HG02885 (cell line): ENCODE results near the gene PXDN.
"Not testable (repeated sequence)": the region's sequence is repeated elsewhere in the genome, so short reads cannot be mapped to it uniquely, and the experiment has no call there.

Source experiments
- ATAC-seq: cut with Tn5 transposase; IDR thresholded peaks from one replicate; pipeline ENCODE4 v1.9.1; 2021; ENCODE audit warnings: mild to moderate bottlenecking; ENCODE audit not compliant: unreplicated experiment, poor library complexity

PXDN gene

DNA sequence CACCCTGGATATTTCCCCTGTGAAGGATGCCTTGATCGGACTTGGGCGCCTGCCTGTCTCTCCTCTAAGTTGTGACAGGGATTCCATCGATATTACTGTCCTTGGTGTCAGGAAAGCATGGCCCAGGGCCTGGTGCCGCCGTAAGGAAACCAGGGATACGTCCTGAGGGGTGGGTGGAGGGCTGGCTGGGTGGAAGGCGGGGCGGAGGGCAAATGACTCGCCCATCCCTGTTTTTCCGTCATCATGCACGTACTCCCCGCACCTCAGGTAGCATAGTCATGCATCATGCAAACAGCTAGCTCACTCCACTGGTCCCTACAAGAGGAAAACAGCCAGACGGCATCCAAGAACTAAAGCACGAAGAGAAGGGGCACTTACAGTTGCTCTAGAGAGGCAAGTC is 57.1 kb downstream of the PXDN start:
- ATAC-seq = no peak

DNA sequence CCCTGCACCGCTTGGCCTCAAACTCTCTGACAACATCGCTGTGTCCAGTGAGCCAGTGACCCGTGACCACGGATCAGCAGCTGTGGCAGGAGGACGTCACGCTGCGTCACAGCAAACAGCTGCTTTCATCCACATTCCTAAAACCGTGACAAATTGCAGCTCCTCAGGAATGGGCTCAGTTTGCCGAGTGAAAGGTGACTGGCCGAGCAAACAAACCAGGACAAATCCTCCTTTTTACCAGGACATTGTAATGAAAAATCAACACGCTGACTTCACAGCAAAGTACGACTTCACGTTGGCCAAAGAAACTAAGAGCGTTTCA is 57.6 kb downstream of the PXDN start:
- ATAC-seq = no peak

DNA sequence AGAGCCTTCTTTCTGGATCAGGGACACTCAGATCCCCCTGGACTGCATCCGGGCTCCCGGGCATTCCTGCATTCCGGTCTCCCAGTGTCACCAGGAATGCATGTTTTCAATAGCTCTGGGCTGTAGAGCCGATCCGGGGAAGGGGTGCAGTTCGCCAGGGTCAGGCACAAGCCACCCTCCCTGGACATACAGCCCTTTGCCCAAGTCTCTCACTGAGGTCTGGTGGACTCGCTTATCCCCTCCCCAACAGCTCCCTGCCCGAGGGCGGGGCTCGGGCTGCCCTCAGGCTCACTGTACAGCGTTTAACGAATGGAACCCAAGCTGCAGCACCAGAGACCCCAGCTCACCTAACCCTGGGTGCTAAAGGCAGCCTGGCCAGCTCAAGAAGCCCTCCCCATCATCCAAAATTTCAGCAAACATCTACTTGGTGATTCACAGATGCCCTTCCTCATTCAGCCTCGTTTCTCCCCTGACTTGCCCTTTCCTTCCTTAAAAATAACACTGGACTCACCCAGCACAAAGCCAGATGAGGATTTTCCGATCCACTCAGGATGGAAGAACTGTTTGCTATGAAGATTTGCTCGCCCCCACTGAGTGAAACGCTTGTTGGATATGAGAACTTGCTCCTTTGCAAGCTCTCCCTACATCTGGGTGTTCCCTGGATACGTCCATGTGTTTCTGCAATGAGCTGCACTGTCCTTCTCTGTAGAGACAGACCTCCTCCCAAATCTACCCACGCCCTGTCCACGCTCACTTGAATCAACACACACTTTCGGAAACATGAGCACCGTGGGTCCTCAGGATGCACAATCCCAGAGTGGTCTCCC is 58.1 kb downstream of the PXDN start:
- no peak for ATAC-seq

DNA sequence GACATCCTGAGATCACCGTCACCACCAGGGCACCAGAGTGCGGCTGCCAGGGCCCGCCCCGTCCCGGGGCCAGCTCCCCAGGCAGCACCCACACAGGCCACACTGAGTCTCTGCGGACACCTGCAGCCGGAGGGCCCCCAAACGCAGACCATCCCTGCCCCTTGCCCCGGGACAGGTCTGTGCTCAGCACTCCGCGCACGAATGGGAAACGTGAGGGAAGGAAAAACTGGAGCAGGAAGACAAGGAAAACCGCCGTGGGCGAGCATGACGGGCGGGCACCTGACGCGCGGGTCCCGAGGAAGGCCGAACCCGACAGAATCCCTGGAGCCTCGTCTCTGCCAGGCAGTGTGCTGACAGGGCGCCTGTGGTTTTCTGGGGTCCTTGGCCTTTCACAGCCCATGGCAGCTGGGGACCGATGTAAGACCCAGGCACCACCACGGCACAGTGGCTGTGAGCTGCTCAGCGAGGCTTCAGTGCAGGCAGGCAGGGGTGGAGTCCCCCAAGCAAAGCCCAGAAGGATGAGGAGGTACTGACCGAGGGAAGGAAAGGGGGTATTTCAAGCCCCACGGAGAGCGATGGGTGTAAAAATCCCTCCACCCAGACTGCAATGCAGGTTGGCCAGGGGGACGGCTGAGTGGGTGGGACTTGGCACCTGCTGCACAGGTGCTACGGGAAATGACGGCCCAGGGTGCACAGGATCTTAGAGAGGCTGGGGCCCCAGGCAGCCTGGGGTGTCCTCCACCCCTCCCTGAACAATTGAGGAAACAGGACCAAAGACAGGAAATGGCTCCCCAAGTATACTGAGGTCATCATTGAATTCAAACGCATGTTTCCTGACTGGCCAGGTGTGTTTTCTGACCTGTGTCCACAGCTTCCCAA is 59.0 kb downstream of the PXDN start:
- no peak for ATAC-seq

DNA sequence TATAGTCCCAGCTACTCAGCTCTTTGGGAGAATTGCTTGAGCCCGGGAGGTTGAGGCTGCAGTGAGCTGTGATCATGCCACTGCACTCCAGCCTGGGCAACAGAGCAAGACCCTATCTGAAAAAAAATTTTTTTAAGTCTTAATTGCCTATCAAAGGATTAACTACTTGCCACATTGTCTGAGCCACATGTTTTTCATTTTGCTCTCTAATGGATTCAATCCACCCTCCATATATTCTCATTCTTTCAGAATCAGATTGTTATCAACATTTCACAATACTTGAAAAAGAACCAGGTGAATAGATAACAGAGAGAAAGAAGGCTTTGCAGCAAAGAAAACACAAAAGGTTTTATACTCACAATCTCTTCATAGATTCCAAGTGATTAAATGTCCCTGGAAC is 61.0 kb downstream of the PXDN start:
- no peak for ATAC-seq

DNA sequence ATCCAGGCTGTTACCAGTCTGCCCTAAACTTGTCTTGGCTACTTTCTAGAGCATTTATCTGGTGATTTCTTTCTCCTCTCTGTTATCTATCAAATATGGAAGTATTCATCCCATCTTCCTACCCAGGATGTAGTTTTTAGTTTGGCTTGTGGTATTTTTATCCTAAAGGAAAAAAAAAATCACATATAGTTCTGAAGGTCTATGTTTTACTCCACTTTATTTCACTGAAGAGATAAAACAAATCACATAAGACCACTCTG is 62.2 kb downstream of the PXDN start:
- ATAC-seq = no peak

DNA sequence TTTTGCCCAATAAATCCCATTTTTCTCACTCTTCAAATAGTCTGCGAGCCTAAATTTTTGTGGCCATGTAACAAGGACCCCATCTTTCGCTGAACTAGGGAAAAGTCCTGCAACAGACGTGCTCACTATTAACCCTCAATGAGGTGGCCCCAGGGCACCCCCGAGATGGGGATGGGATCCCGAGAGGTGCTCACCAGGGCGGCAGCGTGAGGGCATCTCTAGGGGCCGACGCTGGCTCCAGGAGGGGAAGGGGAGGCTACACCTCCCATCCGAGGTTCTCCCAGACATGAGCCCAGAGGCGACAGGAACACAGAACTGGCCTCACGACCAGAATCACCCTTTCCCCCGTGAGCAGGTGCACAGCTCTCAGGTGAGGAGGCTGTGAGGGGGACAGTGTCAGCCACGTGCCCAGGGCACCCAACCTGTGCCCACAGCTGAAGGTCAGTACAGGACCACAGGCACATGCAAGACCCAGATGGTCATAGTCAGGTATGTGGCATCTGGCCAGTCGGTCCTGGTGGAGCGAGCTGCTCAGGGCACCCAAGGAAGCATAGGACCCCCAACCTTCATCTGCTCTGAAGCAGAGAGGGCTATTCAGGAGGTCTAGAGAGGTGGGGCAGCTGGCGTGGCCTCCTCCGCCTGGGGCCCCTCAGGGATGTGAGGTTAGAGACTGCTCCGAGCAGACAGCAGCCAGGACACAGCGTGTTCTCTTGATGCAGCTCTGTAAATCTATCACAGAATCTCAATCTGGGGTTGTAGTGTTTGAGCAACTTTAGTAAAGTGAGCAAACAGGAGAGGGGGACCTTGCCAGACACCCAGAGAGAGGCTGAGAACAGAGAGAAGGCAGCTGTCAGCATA is 62.8 kb downstream of the PXDN start:
- no peak for ATAC-seq

DNA sequence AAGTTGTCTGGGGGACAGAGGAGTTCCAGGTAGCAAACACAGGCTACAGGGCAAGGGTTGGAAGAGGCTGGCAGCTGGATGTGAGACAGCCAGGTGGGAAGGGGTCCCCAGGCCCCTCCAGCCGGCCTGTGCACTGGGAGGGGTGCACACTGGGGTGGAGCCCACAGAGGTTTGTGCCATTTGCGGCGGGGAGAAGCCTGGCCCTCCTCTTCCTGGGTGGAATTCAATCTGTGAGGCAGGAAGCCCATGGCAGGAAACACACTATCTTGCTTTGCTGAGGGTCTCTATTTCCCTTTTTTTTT is 63.3 kb downstream of the PXDN start:
- ATAC-seq = no peak

DNA sequence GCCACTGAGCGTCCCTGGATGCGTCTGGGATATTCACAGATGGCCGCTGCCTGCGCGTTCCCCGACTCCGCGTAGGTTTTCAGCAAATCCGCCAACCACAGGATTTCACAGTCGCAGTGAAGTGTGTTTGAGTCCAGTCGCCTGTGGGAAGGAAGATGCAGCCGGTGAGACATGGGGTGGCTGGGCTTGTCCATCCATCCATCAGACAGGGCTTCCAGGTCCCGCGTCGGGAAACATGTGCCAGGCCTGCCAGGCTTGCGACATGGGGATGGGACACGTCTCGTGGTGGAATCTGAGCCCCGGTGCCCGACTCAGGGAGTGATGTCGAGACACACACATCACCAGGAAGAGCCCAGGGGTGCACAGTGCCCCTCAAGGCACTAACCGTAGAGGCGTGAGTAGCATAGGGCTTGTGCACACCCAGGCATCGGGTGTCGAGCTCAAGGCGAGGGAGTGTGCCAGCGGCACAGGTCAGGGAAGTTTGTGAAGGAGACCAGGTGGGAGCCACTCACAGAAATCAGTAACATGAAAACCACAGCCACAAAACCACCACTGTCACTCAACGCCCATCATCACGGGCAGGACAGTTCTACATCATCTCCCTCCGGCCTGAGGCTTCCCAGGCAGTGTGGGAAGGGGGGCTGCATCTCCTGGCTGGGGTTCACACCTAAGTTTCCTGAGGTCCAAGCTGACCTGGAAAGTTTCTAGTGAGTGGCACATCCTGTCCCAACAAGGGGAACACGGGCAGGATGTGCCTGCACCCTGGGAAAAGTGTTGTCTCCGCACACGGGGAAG is 63.9 kb downstream of the PXDN start:
- ATAC-seq = no peak

DNA sequence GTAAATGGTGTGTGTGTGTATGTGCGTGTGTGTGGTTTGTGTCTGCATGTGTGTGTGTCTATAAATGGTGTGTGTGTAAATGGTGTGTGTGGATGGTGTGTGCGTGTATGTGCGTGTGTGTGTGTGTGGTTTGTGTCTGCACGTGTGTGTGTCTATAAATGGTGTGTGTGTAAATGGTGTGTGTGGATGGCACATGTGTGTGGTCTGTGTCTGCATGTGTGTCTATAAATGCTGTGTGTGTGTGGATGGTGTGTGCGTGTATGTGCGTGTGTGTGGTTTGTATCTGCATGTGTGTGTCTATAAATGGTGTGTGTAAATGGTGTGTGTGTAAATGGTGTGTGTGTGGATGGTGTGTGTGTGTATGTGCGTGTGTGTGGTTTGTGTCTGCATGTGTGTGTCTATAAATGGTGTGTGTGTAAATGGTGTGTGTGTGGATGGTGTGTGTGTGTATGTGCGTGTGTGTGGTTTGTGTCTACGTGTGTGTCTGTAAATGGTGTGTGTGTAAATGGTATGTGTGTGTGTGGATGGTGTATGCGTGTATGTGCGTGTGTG is 64.8 kb downstream of the PXDN start:
- not testable (repeated sequence) for ATAC-seq

DNA sequence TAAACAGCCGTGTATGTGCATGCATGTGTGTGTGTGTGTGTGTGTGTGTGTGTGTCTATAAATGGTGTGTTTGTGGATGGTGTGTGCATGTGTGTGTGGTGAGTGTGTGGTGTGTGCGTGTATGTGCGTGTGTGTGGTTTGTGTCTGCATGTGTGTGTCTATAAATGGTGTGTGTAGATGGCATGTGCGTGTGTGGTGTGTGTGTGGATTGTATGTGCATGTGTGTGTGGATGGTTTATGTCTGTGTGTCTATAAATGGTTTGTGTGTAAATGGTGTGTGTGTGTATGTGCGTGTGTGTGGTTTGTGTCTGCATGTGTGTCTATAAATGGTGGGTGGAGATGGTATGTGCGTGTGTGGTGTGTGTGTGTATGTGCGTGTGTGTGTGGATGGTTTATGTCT is 65.2 kb downstream of the PXDN start:
- not testable (repeated sequence) for ATAC-seq

DNA sequence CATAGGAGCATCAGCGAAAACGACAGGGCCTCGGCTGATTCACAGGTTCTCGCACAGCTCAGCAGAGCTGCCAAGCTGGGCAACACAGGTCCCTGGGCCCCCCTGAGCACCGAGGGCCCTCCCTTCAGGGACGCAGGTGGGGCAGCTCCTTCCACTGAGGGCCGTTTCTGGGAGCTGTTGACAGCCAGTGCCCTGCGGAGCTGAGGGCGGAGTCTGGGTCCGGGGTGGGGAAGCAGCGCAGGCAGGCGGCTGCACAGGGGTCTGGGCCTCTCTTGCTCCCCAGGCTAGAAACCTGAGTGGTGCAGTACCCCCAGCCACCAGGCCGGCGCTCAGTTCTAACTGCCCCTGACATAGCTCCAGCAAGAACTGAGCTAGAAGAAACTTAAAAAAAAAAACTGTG is 65.7 kb downstream of the PXDN start:
- ATAC-seq = no peak

DNA sequence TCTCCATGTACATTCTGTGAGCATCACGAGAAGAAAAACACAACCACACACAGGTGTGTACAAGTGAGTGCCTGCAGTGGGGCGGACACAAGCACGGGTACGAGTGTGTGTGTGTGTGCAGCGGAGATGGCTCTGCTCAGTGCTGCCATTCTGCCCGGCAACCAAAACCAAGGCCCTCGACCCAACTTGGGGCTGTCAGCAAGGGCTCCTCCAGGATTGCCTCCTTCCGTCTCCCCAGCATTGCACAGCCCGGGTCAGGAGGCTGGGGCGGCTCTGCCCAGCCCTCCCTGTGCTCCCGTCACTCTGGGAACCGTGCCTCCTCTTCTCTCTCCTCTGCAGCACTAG is 66.5 kb downstream of the PXDN start:
- no peak for ATAC-seq

DNA sequence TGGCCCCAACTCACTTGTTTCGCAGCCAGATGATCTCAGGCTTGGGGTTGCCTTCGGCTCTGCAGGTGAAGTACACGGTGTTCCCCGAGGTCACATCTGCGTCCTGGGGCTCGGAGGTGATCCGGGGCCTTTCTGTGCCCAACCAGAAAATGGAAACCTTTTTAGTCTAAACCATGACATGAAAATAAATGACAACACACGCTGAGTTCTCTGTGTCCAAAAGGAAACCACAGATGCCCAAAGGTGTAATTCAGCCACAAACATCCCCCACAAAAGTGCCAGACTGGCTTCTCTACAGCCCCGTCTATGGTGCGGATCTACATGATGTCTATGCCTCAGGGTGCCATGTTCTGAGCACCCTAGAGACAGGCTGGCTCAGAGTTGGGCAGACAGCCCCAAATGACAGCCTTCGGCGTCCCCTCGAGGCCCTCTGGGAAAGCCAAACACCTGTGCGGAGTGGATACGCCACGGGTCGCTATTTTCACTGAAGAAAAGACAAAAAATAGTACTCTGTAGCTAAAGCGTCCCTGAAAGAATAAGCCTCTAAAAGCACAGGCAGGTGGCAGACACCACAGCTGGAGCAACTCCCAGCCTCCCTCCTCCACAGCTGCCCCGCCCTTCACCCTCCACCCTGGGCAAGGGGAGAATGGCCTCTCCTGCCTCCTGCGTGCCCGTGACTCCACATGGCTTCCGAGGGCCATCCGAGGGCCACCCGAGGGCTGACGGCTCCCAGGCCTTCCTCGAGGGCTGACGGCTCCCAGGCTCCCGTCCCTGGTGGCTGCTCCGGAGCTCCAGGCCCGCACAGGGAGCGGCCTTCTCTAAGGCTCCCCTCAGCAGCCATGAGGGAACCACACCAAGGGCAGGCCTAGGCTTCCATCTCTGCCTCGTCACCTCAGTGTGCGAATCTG is 67.1 kb downstream of the PXDN start:
- ATAC-seq = no peak

DNA sequence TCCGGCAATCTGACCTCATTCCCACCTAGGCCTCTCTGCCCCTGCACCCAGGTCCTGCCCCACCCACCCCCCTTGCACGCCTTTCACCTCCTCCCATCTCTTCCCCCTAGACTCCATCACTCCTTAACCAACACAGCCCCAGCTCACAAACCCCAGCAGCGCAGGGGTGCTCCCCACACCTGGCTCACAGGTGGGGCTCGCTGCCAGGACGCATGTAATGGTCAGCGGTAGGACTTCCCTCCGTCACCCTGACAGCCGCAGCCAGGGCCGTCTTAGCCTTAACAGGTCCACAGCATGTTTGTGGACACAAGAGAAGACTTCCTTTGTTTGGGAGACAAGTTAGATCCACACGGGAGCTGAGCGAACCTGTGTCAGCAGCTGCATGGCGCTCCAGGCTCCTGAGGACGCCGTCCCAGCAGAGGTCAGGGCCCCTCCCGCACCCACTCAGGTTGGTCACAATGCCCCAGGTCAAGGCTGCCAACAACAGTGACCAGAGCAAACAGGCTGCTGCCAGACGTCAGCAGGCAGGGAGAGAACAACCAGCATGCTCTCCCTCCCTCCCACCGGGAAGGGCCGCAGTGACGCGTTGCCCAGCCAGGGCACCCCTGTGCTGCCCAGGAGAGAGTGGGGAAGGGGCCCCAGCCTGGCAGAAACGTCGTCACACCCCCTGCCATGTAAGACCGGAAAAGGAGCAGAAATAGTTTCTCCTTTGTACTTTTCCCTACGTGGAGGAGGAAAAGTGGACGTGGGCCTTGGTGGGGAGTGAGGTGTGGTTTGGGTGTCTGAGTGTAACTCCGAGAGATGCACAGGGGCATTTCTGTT is 68.0 kb downstream of the PXDN start:
- no peak for ATAC-seq

DNA sequence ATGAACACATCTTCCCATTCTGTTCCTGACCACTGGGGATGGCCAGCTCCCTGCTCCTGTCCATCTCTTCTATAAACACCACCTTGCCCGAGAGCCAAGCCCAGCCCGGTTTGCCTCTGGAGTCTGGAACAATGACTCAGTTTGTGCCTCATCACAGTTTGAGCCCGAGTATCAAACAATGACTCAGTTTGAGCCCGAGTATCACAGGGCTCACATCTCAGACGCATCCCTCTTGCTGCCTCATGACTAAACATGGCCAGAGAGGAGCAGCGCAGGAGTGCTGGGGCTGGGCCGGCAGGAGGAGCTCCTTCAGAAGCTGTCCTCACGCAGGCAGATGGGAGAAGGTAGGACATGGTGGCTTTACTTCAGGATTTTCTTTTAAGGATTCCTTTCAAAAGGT is 68.7 kb downstream of the PXDN start:
- no peak for ATAC-seq

DNA sequence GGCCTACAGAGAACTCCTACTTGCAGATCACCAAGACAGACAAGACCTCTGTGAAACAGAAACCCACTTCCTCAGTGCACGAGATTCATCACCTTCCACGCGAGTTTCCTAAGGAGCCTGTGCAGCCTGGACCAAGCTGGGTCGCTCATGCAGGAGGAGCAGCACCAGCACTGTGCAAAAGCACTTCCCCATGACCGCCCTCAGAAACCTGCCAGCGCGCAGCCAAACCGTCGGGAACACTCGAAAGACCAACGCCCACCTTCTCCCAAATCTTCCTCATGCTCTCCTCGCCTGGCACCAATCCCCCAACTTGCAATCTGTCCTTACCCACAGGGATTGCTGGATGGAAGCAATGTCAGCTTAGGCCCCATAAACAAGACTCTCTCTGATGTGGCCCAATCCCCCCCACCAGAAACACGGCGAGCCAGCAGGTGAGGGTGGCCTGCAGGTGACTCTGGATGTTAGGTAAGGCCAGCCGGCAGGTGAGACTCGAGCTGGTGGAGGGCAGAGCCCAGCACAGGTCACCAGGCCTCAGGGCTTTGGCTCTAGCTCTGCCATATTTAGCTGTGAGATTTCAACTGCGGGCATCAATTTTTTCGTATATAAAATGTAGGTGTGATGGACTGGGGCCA is 69.4 kb downstream of the PXDN start:
- no peak for ATAC-seq

DNA sequence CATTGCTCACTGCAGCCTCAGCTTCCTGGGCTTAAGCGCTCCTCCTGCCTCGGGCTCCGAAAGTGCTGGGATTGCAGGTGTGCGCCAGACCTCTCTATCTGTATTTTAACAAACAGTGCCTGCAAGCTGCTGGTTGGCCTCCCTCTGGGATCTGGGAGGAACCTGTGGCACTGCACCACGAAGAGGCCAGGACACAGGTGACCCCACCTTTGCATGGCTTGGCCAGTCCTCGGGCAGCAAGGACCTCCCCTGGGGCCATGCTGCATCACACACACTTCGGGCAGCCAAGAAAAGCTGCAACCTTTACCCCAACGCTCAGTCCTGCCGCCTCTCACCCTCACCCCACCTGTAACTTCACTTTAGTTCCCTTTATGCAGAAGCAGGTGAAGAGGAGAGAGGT is 70.0 kb downstream of the PXDN start:
- ATAC-seq = no peak
